Stimulated activated naive CD8-positive, alpha-beta T cell treated with anti-CD3 and anti-CD28 coated beads, Interleukin-15, Interleukin-2, amounts not matched to agents 100 ng/mL and 50 ng/mL, for 24 hours (primary cell): ENCODE measurements around the gene KRTAP10-12.
A peak's percentile ranks its signal among the peaks of the same experiment; 100 is the strongest.
"Not testable (repeated sequence)": the region's sequence is repeated elsewhere in the genome, so short reads cannot be mapped to it uniquely, and the experiment has no call there.

Experiments used
- H3K27ac Mint-ChIP-seq: one replicate; pipeline ENCODE4 v1.8.0; 2021; ENCODE audit warnings: mild to moderate bottlenecking, mixed read lengths
- H3K27me3 Mint-ChIP-seq: one replicate; pipeline ENCODE4 v1.8.0; 2021; ENCODE audit warnings: mixed read lengths
- H3K36me3 Mint-ChIP-seq: one replicate; pipeline ENCODE4 v1.8.0; 2021; ENCODE audit warnings: low read depth, mixed read lengths
- H3K4me1 Mint-ChIP-seq: one replicate; pipeline ENCODE4 v1.8.0; 2021; ENCODE audit warnings: low read depth, mixed read lengths
- H3K4me3 Mint-ChIP-seq: one replicate; pipeline ENCODE4 v1.8.0; 2021; ENCODE audit warnings: mild to moderate bottlenecking, mixed read lengths
- H3K9me3 Mint-ChIP-seq: one replicate; pipeline ENCODE4 v1.8.0; 2021; ENCODE audit warnings: mixed read lengths

Gene KRTAP10-12

GRCh38 chr21:44658913-44659595, 37.9 kb upstream of the KRTAP10-12 start:
- Mint-ChIP-seq H3K36me3 (peaks cover 17% of the 10 kb centered on the region), H3K27ac (peak overlapping the region; percentile 54), H3K9me3 (peaks cover 22% of the 10 kb centered on the region), H3K27me3 (no peaks in the 10 kb centered on the region), H3K4me3 (no peak overlapping the region), H3K4me1 (peaks cover 56% of the 10 kb centered on the region)

GRCh38 chr21:44661567-44661966, 35.4 kb upstream of the KRTAP10-12 start:
- not testable (repeated sequence) for H3K4me3 Mint-ChIP-seq, H3K27me3 Mint-ChIP-seq, H3K27ac Mint-ChIP-seq
- peaks cover 14% of the 10 kb centered on the region for H3K9me3 Mint-ChIP-seq
- H3K4me1 Mint-ChIP-seq, result peaks cover 34% of the 10 kb centered on the region
- H3K36me3 Mint-ChIP-seq, result peaks cover 11% of the 10 kb centered on the region

DNA sequence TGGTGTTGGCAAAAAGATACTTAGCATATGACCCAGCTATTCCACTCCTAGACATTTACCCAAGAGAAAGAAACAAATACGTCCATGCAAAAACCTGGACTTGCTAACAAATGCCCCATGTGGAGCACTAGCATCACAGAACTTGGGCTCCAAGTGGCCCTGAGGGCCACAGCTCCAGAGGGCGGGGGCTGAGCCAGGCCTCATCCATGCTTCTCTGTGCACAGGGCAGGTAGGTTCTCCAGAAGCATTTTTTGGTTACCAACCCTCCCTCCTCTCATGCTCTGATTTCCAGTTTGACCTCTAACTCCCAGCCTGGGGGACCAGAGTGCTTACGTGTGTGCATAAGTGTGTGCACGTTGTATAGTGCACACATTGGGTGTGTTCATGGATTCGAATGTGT, 32.3 kb upstream of the KRTAP10-12 start:
- no peak overlapping the region for H3K27ac Mint-ChIP-seq

GRCh38 chr21:44666401-44667320, 30.3 kb upstream of the KRTAP10-12 start, which contains the start of gene KRTAP12-2:
TSS of gene KRTAP12-2 (minus strand) at chr21:44666927. CDS start at chr21:44666886, 41 bp downstream.
- Mint-ChIP-seq H3K27me3 (peaks cover 8% of the 10 kb centered on the region), H3K4me1 (no peaks in the 10 kb centered on the region), H3K4me3 (no peak within 1 kb of the TSS), H3K27ac (no peak within 1 kb of the TSS), H3K9me3 (peaks cover 25% of the 10 kb centered on the region), H3K36me3 (peaks cover 5% of the 10 kb centered on the region)

More for the DNA sequence above, 32.3 kb upstream of the KRTAP10-12 start:
- Mint-ChIP-seq H3K4me1 (peaks cover 2% of the 10 kb centered on the region), H3K36me3 (peaks cover 5% of the 10 kb centered on the region), H3K27me3 (peaks cover 8% of the 10 kb centered on the region), H3K9me3 (peaks cover 16% of the 10 kb centered on the region), H3K4me3 (no peak overlapping the region)

- Mint-ChIP-seq H3K4me3 (no peak overlapping the region), H3K36me3 (peaks cover under 1% of the 10 kb centered on the region), H3K27ac (no peak overlapping the region), H3K9me3 (peaks cover 25% of the 10 kb centered on the region), H3K4me1 (no peaks in the 10 kb centered on the region), H3K27me3 (peaks cover 8% of the 10 kb centered on the region)
Measured at GRCh38 chr21:44667612-44668011, 29.4 kb upstream of the KRTAP10-12 start.

- H3K36me3 Mint-ChIP-seq, result no peaks in the 10 kb centered on the region
- no peak overlapping the region for H3K27ac Mint-ChIP-seq
- peaks cover 8% of the 10 kb centered on the region for H3K27me3 Mint-ChIP-seq
- H3K4me1 Mint-ChIP-seq, result no peaks in the 10 kb centered on the region
- H3K9me3 Mint-ChIP-seq, result peaks cover 39% of the 10 kb centered on the region
- H3K4me3 Mint-ChIP-seq, result no peak overlapping the region
Measured at GRCh38 chr21:44670642-44671432, 26.1 kb upstream of the KRTAP10-12 start.

- Mint-ChIP-seq H3K27me3 (peaks cover 8% of the 10 kb centered on the region), H3K4me1 (no peaks in the 10 kb centered on the region), H3K36me3 (no peaks in the 10 kb centered on the region), H3K9me3 (peaks cover 39% of the 10 kb centered on the region), H3K4me3 (no peak overlapping the region), H3K27ac (no peak overlapping the region)
Measured at GRCh38 chr21:44671911-44672310, 25.1 kb upstream of the KRTAP10-12 start.

DNA sequence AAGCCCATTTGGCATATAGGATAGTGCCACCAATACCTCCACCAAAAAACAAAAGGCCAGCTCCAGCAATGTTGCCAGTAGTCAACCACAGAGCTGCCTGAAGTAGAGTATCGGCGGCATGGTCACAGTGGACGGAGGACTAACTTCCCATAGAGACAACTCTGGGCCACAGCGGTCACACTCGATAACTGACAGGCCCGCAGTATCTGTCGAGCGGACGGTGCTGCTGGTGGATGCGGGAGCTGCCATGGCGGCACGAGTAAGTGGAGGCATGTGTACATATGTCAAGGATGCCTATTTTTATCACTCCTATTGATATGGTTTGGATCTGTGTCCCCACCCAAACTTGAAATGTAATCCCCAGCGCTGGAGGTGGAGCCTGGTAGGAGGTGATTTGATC, 19.1 kb upstream of the KRTAP10-12 start:
- Mint-ChIP-seq H3K4me3 (no peak overlapping the region), H3K36me3 (no peaks in the 10 kb centered on the region), H3K9me3 (peaks cover 12% of the 10 kb centered on the region), H3K27ac (no peak overlapping the region), H3K4me1 (no peaks in the 10 kb centered on the region), H3K27me3 (no peaks in the 10 kb centered on the region)

DNA sequence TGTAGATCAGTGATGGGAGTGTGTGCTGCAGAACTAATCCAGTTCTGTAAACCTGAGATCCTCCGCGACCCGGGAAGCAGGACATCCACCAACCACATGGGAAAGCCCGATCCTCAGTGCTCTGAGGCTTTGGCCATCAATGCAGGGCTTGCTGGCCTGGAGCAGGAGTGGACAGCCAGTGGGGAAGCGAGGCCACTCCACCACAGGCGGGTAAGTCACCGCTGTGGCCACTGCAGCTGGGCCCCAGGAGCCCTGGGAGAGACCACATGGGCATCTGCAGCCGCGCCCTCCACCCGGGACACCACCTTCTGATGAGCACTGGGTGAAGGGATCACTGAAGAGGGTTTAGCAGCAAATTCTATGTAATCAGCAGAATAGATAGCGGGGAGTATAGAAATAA, 15.8 kb upstream of the KRTAP10-12 start:
- peaks cover 4% of the 10 kb centered on the region for H3K27me3 Mint-ChIP-seq
- H3K9me3 Mint-ChIP-seq, result no peaks in the 10 kb centered on the region
- no peak overlapping the region for H3K27ac Mint-ChIP-seq
- peaks cover 6% of the 10 kb centered on the region for H3K4me1 Mint-ChIP-seq
- no peaks in the 10 kb centered on the region for H3K36me3 Mint-ChIP-seq
- no peak overlapping the region for H3K4me3 Mint-ChIP-seq

GRCh38 chr21:44681861-44682579, 15.0 kb upstream of the KRTAP10-12 start, which contains the start of gene KRTAP12-1:
TSS of gene KRTAP12-1 (minus strand) at chr21:44682163. CDS start at chr21:44682123, 40 bp downstream.
- H3K27me3 Mint-ChIP-seq, result peaks cover 4% of the 10 kb centered on the region

GRCh38 chr21:44682580-44683151, 14.3 kb upstream of the KRTAP10-12 start:
- Mint-ChIP-seq H3K9me3 (no peaks in the 10 kb centered on the region), H3K27ac (no peak overlapping the region), H3K36me3 (no peaks in the 10 kb centered on the region)

More at GRCh38 chr21:44681861-44682579, 15.0 kb upstream of the KRTAP10-12 start, which contains the start of gene KRTAP12-1:
- Mint-ChIP-seq H3K36me3 (no peaks in the 10 kb centered on the region), H3K27ac (no peak within 1 kb of the TSS), H3K9me3 (no peaks in the 10 kb centered on the region), H3K4me3 (no peak within 1 kb of the TSS), H3K4me1 (peaks cover 10% of the 10 kb centered on the region)

DNA sequence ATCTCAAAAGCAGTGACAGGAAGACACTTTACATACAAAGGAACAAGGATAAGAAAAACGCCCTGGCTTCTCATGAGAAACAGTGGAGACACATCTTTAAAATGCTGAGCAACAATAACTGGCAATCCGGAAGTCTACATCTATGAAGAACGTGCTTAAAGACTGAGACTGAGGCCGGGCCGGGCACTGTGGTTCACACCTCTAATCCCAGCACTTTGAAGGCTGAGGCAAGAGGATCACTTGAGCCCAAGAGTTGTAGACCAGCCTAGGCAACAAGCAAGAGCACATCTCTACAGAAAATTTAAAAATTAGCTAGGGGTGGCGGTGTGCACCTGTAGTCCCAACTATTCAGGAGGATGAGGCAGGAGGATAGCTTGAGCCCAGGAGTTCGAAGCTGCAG, 12.9 kb upstream of the KRTAP10-12 start:
- Mint-ChIP-seq H3K27me3 (peaks cover 4% of the 10 kb centered on the region), H3K9me3 (no peaks in the 10 kb centered on the region), H3K4me1 (peaks cover 10% of the 10 kb centered on the region), H3K27ac (no peak overlapping the region), H3K36me3 (no peaks in the 10 kb centered on the region), H3K4me3 (no peak overlapping the region)

More at GRCh38 chr21:44682580-44683151, 14.3 kb upstream of the KRTAP10-12 start:
- Mint-ChIP-seq H3K4me1 (peaks cover 10% of the 10 kb centered on the region), H3K4me3 (no peak overlapping the region), H3K27me3 (peaks cover 4% of the 10 kb centered on the region)

DNA sequence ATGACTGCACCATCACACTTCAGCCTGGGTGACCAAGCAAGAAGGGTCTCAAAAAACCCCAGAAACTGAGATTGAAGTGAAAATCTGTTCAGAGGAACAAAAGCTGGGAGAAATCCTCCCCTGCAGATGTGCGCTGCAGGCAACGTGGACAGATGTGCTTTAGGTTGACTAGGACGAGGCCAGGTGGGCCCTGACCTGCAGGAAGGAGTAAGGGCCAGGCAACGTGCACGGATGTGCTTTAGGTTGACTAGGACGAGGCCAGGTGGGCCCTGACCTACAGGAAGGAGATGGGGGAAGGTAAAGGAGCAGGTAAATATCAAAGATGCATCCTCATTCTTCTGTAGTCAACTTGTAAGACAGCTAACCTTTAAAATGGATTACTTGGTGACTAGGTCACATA, 12.5 kb upstream of the KRTAP10-12 start:
- Mint-ChIP-seq H3K27ac (no peak overlapping the region), H3K4me3 (no peak overlapping the region), H3K9me3 (no peaks in the 10 kb centered on the region), H3K4me1 (peaks cover 10% of the 10 kb centered on the region), H3K27me3 (peaks cover 4% of the 10 kb centered on the region), H3K36me3 (no peaks in the 10 kb centered on the region)

DNA sequence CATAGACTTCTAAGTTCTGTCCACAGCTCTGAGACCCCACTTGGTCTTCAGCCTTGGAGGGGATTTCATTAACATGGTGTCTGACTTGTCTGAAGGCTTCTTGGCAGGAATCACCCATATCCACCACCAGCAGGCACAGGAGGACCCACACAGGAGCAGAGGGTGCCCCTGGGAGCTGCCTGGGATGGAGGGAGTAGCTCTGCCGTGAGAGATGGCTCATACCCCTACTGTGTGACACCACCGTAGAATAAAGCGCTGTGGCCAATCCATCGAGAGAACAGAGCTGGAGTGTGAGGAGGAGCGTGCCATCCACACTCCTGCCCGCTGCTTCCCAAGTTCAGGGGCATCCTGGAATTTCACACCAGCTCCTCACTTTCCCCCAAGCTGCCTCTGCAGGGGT, 11.9 kb upstream of the KRTAP10-12 start:
- H3K27me3 Mint-ChIP-seq, H3K36me3 Mint-ChIP-seq, H3K9me3 Mint-ChIP-seq, H3K27ac Mint-ChIP-seq, H3K4me3 Mint-ChIP-seq: not testable (repeated sequence)
- peaks cover 10% of the 10 kb centered on the region for H3K4me1 Mint-ChIP-seq
